Endothelial cell of umbilical vein (primary cell): ENCODE results near the gene BCL7A. TPM values are rescaled to one million over a fixed set of nuclear protein-coding genes. Genes with fewer than 3 reads are reported as not detected.

Experiments
- BruUV-seq: library from RNA; stranded (reverse); fragments of 400-500 nt; replicated peaks from 2 replicates; lab custom pipeline; 2021; lab: Mats Ljungman, UMichigan
- CTCF ChIA-PET: fragments of 300-600, 350-600 bp; sonication (Branson Sonifier 250); formaldehyde crosslinking; loops from one replicate; lab custom pipeline; 2021; ENCODE audit warnings: antibody characterized with exemption, inconsistent platforms; lab: Charles Lee
- POLR2A ChIA-PET: fragments of 300-600, 350-600 bp; sonication (Branson Sonifier 250); formaldehyde crosslinking; loops from one replicate; lab custom pipeline; 2021; ENCODE audit warnings: antibody characterized with exemption, inconsistent platforms; lab: Charles Lee
- DNase-seq: peaks from one replicate; pipeline ENCODE4 v3.0.0-alpha.2; 2011; ENCODE audit warnings: low read depth, low spot score
- FAIRE-seq: peaks from 2 replicates; lab custom pipeline; 2011; peaks lifted over from hg19 to GRCh38; lab: Jason Lieb, UNC
- H2AFZ ChIP-seq: 2 replicates; pipeline ENCODE4 v1.6.0; 2012; ENCODE audit warnings: low read depth, low read length, control low read depth, inconsistent platforms
- H3K27ac ChIP-seq: 2 replicates; pipeline ENCODE4 v1.5.1; 2011; ENCODE audit warnings: low read depth, mild to moderate bottlenecking, control low read depth, low read length, moderate library complexity; ENCODE audit not compliant: insufficient read depth
- H3K27me3 ChIP-seq, 2 experiments: 2 replicates each; pipeline versions ENCODE4 v1.6.0 to v1.6.1; 2011; ENCODE audit warnings: low read length in 2 of 2, mixed read lengths in 1 of 2; ENCODE audit not compliant: control insufficient read depth in 2 of 2, insufficient read depth in 2 of 2
- H3K36me3 ChIP-seq, 2 experiments: 2 replicates in 1 of 2; 3 replicates in 1 of 2; pipeline ENCODE4 v1.5.1; 2011; ENCODE audit warnings: low read length in 2 of 2, mild to moderate bottlenecking in 1 of 2, moderate library complexity in 1 of 2; ENCODE audit not compliant: control insufficient read depth in 2 of 2, insufficient read depth in 2 of 2; ENCODE audit errors: extremely low read depth in 1 of 2
- H3K4me1 ChIP-seq: 3 replicates; pipeline ENCODE4 v1.5.1; 2011; ENCODE audit warnings: mild to moderate bottlenecking, low read length; ENCODE audit not compliant: control insufficient read depth, insufficient read depth; ENCODE audit errors: extremely low read depth
- H3K4me2 ChIP-seq: 2 replicates; pipeline ENCODE4 v1.6.1; 2011; ENCODE audit warnings: low read length, control low read depth, mixed read lengths; ENCODE audit not compliant: insufficient read depth
- H3K4me3 ChIP-seq, 3 experiments: fragments of 200-600 bp in 1 of 3; sonication (generic), shearing (Covaris generic) in 1 of 3; replicated peaks in 1 of 3; 2 replicates each; pipeline ENCODE4 v1.5.1; 2011 to 2016; ENCODE audit warnings: control low read depth in 3 of 3, low read length in 3 of 3, mild to moderate bottlenecking in 2 of 3, inconsistent platforms in 1 of 3, low read depth in 1 of 3, moderate library complexity in 1 of 3; ENCODE audit not compliant: insufficient read depth in 1 of 3
- H3K79me2 ChIP-seq: 2 replicates; pipeline ENCODE4 v1.6.0; 2012; ENCODE audit warnings: low read length, inconsistent platforms; ENCODE audit not compliant: control insufficient read depth, insufficient read depth
- H3K9ac ChIP-seq: replicated peaks from 2 replicates; pipeline ENCODE3; 2011; ENCODE audit warnings: low read length, control low read depth; ENCODE audit not compliant: insufficient read depth; ENCODE audit errors: extremely low read depth
- H3K9me1 ChIP-seq: replicated peaks from 3 replicates; pipeline ENCODE4 v1.6.0; 2011; ENCODE audit warnings: mild to moderate bottlenecking, low read length; ENCODE audit not compliant: control insufficient read depth, insufficient read depth; ENCODE audit errors: extremely low read depth
- H3K9me3 ChIP-seq: replicated peaks from 2 replicates; pipeline ENCODE4 v1.5.1; 2012; ENCODE audit warnings: low read length, inconsistent platforms; ENCODE audit not compliant: control insufficient read depth, insufficient read depth
- H4K20me1 ChIP-seq: replicated peaks from 2 replicates; pipeline ENCODE3; 2011; ENCODE audit warnings: mild to moderate bottlenecking, low read length; ENCODE audit not compliant: control insufficient read depth, insufficient read depth; ENCODE audit errors: extremely low read depth
- EZH2 ChIP-seq: IDR thresholded peaks from 2 replicates; pipeline ENCODE4 v1.6.1; 2012; ENCODE audit warnings: borderline replicate concordance, low read depth, mild to moderate bottlenecking, moderate library complexity, low read length, inconsistent platforms; ENCODE audit not compliant: severe bottlenecking
- FOS ChIP-seq: IDR thresholded peaks from 2 replicates; pipeline ENCODE4 v1.6.1; 2011; ENCODE audit warnings: mild to moderate bottlenecking, low read length, moderate library complexity, borderline replicate concordance; ENCODE audit not compliant: insufficient read depth
- GATA2 ChIP-seq: IDR thresholded peaks from 2 replicates; pipeline ENCODE4 v1.7.0; 2011; ENCODE audit warnings: low read depth, mild to moderate bottlenecking, moderate library complexity, mixed read lengths, low read length; ENCODE audit not compliant: insufficient read length, insufficient read depth
- JUN ChIP-seq: IDR thresholded peaks from 2 replicates; pipeline ENCODE4 v1.6.1; 2011; ENCODE audit warnings: borderline replicate concordance, low read depth; ENCODE audit not compliant: insufficient read length, insufficient read depth
- MYC ChIP-seq: IDR thresholded peaks from one replicate; pipeline ENCODE4 v1.6.1; 2011; ENCODE audit warnings: mild to moderate bottlenecking, low read depth, low read length
- POLR2A ChIP-seq: IDR thresholded peaks from 2 replicates; pipeline ENCODE4 v1.6.1; 2012; ENCODE audit warnings: low read depth, mild to moderate bottlenecking, control low read depth, low read length
- POLR2AphosphoS5 ChIP-seq: IDR thresholded peaks from 2 replicates; pipeline ENCODE4 v1.6.1; 2012; ENCODE audit warnings: low read depth, mild to moderate bottlenecking, control low read depth, low read length, moderate library complexity; ENCODE audit not compliant: insufficient read depth
- dilution Hi-C: fragments of 300-500 bp; cut with MboI; formaldehyde crosslinking; loops from one replicate; pipeline ENCODE4 v1.15.0; 2019; ENCODE audit warnings: low sequenced_read_pairs; ENCODE audit not compliant: extremely low pct_ligation_motif_present
- intact Hi-C: fragments of 100-400 bp; cut with micrococcal nuclease; formaldehyde crosslinking; loops from one replicate; pipeline ENCODE4 v1.10.0; 2022
- polyA plus RNA-seq, 4 experiments: library from polyadenylated mRNA; depleted of rRNA in 3 of 4; stranded (reverse) in 3 of 4; unstranded in 1 of 4; fragments of >200 nt; gene quantifications; 2 replicates each; pipeline versions ENCODE4 v1.2.1 to v1.2.3, GENCODE V29; 2011 to 2012; ENCODE audit warnings: missing spikeins in 1 of 4
- total RNA-seq: library from RNA; stranded (reverse); gene quantifications from 2 replicates; pipeline ENCODE4 v1.2.3, GENCODE V29; 2021
- TF ChIP-seq, protein P1 (sequence below): IDR thresholded peaks from 2 replicates; pipeline ENCODE4 v1.6.1; 2011; ENCODE audit not compliant: insufficient read depth, insufficient read length
- TF ChIP-seq, protein P2 (sequence below), 2 donors: IDR thresholded peaks; 1 replicate in 1 of 2; 2 replicates in 1 of 2; pipeline ENCODE4 v1.5.1; 2011; ENCODE audit warnings: low read length in 2 of 2, mild to moderate bottlenecking in 2 of 2, moderate library complexity in 2 of 2, control low read depth in 1 of 2, inconsistent platforms in 1 of 2, low read depth in 1 of 2; ENCODE audit not compliant: insufficient read depth in 1 of 2; ENCODE audit errors: extremely low read depth in 1 of 2

BCL7A gene
- total and polyA plus RNA-seq, 2 donors (not counting 3 experiments of a cell fraction or from before 2014, with no cell fraction given) = 9.7 to 11.1 TPM

DNA sequence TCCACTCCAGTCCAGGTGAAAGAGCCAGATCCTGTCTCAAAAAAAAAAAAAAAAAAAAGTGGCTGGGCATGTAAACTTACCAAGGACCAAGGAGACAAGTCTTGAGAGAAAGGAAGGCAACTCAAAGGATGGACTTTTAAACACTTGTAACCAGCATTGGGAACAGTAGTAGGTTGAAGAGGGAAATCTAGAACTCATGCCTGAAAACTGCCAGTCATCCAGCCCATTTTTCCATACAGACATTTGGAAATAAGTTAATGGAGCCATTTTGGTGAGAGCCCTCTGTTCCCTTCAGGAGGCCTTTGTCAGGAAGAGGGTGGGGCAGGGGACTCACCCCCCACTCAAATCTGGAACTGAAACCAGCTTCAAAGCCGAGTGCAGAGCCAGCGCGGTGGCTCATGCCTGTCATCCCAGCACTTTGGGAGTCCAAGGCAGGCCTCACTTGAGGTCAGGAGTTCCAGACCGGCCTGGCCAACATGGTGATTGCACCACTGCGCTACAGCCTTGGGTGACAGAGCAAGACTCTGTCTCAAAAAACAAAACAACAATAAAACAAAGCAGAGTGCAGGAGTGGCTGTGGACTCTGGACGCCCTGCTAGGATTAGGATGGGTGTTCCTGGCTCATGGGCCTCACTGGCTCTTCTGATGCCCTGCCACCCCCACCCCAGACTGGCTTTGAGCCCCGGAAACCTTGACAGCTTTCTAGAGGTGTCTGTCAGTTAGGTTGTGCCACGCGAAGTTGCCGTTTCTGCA is 55.2 kb downstream of the BCL7A start:
- Histone ChIP-seq H3K4me1 (peaks cover 32% of the 10 kb centered on the region), H3K4me2 (no peak overlapping the region), H3K27ac (no peak overlapping the region), H3K9me3 (no peaks in the 10 kb centered on the region), H4K20me1 (no peaks in the 10 kb centered on the region), H3K27me3 (no peaks in the 10 kb centered on the region), H3K9ac (no peak overlapping the region), H3K4me3 (no peak overlapping the region), H2AFZ (no peak overlapping the region), H3K79me2 (peaks cover 26% of the 10 kb centered on the region), H3K9me1 (no peaks in the 10 kb centered on the region), H3K36me3 (no peaks in the 10 kb centered on the region)
- FAIRE-seq (no peak), DNase-seq (no peak)
- no peak for TF ChIP-seq GATA2
- TF ChIP-seq FOS = no peak
- TF ChIP-seq JUN = no peak
- no peak for TF ChIP-seq POLR2AphosphoS5
- TF ChIP-seq POLR2A = no peak
- TF ChIP-seq MYC = no peak
- TF ChIP-seq EZH2 = no peak
- TF ChIP-seq, protein P1, sequence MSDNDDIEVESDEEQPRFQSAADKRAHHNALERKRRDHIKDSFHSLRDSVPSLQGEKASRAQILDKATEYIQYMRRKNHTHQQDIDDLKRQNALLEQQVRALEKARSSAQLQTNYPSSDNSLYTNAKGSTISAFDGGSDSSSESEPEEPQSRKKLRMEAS = no peak
- TF ChIP-seq, protein P2, sequence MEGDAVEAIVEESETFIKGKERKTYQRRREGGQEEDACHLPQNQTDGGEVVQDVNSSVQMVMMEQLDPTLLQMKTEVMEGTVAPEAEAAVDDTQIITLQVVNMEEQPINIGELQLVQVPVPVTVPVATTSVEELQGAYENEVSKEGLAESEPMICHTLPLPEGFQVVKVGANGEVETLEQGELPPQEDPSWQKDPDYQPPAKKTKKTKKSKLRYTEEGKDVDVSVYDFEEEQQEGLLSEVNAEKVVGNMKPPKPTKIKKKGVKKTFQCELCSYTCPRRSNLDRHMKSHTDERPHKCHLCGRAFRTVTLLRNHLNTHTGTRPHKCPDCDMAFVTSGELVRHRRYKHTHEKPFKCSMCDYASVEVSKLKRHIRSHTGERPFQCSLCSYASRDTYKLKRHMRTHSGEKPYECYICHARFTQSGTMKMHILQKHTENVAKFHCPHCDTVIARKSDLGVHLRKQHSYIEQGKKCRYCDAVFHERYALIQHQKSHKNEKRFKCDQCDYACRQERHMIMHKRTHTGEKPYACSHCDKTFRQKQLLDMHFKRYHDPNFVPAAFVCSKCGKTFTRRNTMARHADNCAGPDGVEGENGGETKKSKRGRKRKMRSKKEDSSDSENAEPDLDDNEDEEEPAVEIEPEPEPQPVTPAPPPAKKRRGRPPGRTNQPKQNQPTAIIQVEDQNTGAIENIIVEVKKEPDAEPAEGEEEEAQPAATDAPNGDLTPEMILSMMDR (IDR thresholded peaks at IDR 0.05; ENCODE audit: extremely low read depth in 1 of 2, insufficient read depth in 1 of 2, low read depth in 1 of 2, low read length in 2 of 2) = no peak
- intact Hi-C loops (loop anchor here (5.0 kb wide), 1 partner anchor 55 kb away; the partner anchor contains the start of gene BCL7A), dilution Hi-C loops (no loop called here)
- CTCF ChIA-PET = interaction anchor here (2.1 kb wide), 1 partner anchor 46 kb away, joined by 19 read pairs; no protein-coding TSS in a partner anchor
- BruUV-seq = no TSS peak
- POLR2A ChIA-PET = no interaction called here
